ENCODE measurements around the gene TTC27.

TTC27 gene

DNA sequence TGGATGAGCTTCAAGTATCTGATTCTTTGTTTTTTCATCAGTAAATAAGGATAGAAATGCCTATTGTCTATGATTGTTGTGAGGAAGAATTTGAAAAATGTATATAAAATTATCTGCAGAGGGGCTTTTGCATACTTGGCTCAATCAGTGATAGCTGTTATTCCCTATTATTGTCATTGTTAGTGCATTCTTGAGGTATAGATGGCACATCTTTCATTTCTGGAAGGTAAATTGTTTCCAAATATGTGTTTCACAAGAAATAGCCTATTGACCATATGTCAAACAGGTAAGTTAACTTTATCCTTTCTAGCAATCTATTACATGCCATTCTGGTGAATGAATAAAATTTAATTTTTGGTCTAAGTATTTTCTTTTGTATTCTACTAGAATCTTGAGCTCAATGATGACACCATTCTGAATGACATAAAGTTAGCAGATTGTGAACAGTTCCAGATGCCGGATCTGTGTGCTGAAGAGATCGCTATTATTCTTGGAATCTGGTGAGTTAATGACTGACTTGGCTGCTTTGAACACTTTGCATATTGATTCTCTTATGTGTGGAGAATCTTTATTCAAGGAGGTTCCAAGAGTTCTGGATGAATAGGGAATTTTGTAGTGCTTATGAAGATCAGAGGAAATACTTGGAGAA, 44.2 kb downstream of the TTC27 start:
- DNase-seq = no peak

DNA sequence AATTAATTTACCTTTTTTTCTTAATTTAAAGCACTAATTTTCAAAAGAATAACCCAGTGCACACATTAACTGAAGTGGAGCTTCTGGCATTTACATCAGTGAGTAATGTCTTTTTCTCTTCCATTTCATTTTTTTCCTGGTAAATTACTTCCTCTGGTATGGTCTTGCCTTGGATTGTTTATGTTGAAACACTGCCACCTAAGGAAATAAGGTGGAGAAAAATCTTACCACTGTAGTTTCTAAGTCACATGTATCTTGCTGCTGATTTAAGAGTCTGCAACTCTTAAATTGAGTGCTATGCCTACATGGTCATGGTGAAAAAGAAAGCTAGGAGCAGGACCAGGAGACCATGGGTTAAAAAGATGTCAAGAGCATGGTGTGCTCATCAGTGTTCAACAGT, 51.0 kb downstream of the TTC27 start:
- DNase-seq = no peak

DNA sequence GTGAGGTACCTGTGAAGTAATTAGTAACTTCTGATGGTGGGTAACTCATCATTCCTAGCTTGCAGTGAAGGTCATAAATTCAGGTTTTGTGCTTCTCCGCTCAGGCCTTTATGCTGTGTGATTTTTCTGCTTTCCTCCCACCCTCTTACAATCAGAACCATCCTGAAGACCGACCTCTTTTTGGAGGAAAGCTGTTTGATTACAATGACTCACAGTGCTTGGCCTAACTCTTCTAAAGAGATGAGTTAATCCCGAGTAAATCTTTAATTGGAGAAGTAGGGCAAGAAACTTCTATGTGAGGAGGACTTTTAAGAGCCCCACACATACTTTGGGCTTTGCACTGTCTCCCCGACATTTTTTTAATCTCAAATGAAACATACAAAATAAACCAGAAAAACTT, 53.1 kb downstream of the TTC27 start:
- DNase-seq = no peak

DNA sequence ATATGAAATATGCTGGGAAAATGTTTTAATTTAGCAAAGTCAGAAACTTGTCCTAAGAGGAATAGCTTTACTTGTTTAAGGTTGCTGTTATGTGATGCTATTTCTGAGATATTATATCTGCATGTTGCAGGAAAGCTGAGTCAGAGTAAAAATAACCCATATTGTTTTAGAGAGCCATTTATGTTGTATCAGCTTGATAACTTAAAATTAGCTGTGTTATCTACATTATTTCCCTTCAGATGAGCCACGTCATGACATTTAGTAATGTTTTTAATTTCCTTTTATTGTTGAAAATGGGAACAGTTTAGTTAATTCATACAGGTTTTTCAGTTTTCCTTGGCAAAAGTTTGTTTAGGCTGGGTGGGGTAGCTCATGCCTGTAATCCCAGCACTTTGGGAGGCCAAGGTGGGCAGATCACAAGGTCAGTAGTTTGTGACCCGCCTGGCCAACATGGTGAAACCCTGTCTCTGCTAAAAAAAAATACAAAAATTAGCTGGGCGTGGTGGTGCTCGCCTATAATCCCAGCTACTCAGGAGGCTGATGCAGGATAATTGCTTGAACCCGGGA, 55.8 kb downstream of the TTC27 start:
- no peak for DNase-seq

DNA sequence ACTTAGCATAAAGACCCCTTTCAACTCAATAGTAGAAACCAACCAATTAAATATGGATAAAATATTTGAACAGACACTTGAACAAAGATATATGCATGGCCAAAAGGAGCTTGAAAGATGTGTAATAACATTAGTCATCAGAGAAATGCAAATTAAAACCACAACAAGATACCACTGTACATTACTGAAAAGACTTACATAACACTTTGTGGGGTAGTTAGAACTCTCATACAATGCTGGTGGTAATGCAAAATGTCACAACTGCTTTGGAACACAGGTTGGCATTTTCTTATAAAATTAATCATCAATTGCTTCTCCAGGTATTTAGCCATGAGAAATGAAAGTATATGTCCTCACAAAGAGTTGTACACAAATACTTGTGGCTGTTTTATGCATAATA, 60.7 kb downstream of the TTC27 start:
- no peak for DNase-seq

DNA sequence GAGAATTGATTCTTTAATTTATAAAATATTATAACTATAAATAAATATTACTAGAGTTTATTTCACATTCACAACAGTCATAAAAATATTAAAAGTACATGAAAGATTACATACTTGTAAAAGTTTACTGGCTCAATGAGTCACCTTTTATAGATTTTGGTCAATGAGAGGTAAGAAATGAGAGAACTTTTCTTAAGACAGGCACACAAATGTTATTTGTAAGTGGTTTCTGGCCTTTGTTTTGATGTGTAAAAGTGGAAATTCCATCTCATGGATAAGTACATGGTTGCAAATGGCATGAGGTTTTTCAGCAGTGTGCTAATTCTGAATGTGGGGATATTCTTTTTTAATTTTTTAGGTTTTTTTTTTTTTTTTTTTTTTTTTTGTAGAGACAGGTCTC, 63.8 kb downstream of the TTC27 start:
- no peak for DNase-seq

DNA sequence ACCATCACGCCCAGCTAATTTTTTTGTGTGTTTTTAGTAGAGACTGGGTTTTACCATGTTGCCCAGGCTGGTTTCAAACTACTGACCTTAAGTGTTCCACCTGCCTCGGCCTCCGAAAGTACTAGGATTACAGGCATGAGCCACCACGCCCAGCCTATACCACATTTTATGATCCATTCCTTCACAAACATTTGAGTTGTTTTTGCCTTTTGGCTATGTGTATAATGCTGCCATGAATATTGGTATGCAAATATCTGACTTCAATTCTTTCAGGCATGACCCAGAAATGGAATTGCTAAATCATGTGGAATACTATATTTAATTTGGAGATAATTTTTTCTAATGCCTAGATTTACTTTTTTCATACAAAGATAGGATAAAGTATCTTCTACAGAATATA, 68.6 kb downstream of the TTC27 start:
- DNase-seq = no peak

DNA sequence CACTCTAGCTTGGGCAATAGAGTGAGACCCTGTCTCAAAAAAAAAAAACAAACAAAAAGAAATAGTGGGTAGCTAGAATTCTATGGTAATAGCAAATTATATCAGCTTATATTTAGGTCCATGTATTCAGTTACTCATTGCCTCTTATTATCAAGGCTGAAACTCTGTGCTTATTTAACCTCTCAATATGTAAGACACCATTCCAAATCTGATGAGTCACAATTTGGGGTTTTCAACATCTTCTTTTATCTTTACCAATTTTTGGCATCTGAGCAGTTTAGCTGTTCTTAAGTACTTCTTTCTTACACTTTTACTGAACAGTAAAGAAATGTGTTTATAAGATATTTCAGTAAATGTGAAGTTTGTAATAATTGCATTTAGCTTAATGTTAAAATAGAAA, 69.3 kb downstream of the TTC27 start:
- DNase-seq = no peak

DNA sequence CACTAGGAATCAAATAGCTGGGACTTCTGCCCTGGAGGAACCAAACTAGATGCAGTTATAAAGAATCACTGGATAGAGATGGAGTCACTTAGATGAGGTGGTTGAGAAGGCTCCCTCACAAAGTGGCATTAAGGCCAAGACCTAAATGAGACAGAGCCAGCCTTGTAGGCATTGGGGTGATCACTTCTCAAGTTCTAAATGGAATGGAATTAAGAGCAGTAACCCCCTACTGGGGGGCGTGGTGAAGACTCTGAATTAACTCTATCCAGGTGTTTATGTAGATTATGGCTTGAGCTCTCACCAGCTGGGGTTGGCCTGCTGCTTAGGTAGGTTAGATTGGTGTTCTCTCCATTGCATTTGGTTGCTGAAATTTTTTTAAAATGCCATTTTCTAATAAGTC, 71.3 kb downstream of the TTC27 start:
- no peak for DNase-seq

DNA sequence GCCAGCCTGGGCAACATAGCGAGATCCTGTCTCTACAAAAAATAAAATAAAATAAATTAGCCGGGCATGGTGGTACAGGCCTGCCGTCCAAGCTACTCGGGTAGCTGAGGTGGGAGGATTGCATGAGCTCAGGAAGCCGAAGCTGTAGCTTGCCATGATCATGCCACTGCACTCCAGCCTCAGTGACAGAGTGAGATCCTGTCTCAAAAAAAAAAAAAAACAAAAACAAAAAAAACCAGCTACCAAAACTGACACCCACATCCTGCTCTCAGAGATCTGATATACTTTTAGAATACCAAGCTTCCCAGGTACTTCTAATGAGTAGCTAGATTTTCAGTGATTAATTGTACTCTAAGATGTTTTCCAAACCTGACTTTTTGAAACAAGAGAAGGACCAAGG, 74.0 kb downstream of the TTC27 start:
- peak in 1 of 5 donors; percentile 34 for DNase-seq

DNA sequence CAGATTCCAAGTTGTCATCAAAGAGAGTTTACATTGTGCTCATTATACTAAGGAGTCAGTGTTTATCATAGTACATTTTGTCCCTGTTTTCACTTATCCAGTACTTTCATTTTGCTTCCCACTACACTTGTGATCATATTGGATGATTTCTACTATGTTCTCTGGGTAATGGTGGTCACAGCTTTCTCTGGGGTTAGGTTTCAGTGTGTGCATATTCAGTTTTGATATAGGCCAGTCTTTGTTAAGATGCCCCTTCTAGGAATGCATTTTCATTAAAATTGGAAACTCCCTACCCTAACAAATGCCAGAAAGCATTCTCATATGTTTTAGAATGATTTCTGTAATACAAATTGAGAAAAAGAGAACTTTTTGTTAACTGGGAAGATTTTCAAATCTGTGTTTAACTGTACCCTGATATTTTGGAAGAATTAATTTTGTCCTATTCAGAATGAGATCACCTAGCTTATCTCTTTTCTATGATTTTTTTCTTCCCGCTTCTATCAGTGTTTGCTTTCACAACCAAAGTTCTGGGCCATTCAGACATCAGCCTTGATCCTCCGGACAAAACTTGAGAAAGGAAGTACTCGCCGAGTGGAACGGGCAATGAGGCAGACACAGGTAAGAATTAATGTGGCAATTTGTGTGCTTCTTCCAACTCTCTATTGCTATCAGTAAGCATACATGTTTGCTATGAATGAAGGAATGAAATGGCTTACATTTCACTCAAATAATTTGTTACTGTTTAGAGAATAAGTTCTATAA, 74.6 kb downstream of the TTC27 start:
- DNase-seq = no peak

DNA sequence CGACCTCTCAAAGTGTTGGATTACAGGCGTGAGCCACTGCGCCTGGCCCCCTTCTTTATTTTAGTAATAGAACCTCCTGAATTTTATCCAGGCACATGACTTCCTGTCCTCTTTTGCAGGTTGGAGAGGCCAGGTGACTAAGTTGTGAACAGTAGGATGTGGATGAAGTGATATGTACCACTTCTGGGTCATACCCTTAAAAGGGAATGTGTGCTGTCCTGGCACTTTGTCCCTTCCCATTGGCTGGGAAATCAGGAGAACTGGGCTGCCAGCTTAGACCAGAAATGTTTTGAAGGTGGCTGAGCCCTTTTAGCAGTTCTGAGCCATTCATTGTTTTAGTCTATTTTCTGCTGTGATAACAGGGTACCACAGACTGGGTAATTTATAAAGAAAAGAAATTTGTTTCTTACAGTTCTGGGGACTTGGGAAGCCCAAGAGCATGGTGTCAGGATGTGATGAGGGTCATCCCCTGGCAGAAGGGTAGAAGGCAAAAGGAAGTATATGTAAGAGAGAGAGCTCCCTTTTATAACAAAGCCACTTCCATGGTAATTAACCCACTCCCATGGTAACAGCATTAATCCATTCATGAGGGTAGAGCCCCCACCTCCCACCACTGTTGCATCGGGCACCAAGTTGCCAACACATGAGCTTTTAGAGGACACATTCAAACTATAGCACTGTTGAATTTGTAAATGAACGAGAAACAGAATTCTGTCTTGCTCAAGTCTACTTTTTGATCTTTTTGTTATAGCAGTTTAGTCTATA, 79.1 kb downstream of the TTC27 start:
- DNase-seq = no peak

DNA sequence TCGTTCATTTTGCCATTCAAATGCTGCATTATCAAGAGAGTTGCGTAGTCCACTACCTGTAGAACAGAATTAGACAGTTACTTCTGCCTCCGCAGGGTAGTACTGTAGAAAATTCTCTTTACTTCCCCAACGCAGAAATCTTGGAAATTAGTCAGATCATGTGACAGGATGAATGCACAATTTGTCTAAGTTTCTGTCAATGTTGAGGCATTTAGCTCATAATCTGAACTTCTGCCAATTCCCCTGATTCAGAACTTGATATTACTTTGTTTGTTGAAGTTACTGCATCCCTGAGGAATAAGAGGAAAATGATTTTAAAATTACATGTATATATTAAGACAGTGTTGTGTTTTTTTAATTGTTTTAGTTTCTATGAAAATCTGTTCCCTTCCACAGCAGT, 83.4 kb downstream of the TTC27 start:
- DNase-seq = no peak

DNA sequence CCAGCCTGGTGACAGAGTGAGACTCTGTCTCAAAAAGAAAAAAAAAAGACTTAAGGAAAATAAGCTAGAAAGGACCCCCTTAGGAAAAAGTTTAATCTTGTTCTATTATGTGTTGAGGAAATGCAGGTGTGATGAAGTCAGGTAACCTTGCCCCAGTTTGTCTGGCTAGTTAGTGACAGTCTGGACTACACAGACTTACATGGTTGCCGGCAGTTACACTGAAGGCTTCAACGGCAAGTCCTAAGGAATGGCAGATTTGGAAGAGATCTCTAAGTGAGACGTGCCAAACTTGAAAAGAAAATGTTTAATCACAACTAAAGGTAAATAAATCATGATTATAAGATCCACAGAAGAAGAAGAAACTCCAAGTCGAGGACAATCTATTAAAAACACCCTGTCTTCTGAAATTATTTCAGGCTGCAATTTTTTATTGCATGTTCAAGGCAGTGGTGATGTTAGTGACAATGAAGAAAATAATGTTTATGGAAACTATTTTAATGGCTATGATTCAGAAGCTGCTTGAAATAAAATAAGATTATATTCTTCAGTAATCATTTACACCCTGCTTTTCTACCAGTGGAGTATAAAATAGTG, 84.2 kb downstream of the TTC27 start:
- DNase-seq = no peak

DNA sequence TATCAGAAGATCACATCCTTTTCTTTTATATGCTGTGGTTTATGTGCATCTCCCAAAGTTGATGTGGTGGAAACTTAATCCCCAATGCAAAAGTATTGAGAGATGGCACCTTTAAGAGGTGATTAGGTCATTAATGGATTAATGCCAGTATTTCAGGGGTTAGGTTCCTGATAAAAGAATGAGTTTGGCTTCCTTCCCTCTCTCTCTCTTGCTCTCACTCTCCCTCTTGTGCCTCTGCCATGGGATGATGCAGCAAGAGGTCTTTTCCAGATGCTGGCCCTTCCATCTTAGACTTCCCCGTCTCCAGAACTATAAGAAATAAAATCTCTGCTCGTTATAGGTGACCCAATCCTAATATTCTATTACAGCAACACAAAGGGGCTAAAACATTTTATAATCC, 85.0 kb downstream of the TTC27 start:
- no peak for DNase-seq

DNA sequence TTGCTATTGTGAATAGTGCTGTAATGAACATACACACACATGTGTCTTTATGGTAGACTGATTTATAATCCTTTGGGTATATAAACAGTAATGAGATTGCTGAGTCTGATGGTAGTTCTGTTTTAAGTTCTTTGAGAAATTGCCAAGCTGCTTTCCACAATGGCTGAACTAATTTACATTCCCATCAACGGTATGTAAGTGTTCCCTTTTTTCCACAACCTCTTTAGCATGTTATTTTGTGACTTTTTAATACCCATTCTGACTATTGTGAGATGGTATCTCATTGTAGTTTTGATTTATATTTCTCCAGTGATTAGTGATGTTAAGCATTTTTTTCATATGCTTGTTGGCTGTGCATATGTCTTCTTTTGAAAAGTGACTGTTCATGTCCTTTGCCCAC, 86.7 kb downstream of the TTC27 start:
- DNase-seq = no peak

DNA sequence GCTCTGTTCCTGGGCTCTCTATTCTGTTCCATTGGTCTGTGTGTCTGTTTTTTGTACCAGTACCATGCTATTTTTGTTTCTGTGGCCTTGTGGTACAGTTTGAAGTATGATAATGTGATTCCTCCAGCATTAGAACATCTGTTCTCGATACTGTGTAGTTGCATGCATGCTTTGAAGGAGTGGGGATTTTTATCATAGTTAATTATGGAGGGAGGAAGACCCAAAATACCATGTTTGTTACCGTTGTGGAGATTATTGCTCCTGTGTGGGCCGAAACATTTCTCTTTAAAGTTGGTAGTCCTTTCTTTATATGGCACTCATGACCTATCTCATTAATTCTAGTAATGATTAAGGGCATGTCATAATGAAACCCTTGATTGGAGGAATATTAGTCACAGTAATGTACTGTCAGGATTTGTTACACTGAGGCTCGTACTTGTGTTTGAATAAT, 87.6 kb downstream of the TTC27 start:
- DNase-seq = peak in 1 of 5 donors; percentile 7

DNA sequence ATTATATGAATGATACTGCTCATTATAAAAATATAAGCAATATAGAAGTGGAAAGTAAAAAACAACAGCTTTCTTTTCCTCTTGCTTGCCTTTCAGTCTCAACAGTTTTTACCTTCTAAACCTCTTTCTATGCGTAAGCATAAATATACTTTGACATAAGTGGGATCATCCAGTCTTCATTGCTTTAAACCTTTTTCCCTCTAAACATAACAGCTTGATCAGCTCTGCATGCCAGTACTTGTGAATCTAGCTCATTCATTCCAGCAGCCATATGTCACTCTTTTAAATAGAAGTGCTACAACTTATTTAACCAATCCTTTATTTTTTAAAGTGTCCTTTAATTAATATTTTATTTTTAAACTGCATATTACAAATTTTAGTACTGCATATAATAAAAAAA, 88.1 kb downstream of the TTC27 start:
- no peak for DNase-seq

DNA sequence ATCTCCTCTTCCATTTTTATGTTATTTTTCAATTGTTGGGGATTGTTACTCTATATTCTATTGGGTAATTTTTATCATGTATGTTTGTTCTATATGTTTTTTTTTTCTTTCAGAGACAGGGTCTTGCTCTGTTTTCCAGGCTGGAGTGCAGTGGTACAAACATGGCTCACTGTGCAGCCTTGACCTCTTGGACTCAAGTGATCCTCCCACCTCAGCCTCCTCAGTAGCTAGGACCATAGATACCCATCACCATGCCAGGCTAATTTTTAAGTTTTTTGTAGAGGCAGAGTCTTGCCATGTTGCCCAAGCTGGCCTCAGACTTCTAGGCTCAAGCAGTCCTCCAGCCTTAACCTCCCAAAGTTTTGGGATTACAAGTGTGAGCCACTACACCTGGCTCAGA, 88.7 kb downstream of the TTC27 start:
- DNase-seq = no peak

DNA sequence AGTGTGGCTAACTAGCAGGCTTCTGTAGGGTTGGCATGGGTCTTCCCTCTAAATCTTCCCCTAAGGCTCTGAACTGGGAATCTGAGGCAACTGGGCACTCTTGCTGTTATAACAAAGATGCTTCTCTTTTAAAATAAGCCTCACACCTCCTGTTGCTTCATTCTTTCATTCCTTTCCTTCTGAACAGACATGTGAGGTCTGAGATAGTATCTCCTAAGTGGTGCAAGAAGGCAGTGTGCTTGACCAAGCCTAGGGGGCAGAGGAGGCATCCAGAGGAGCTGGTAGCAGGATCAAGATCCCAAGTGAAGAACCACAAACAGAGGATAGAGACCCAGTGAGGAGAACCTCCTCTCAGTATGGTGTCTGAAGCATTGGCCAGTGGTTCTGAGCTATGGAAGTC, 90.9 kb downstream of the TTC27 start:
- DNase-seq = no peak

DNA sequence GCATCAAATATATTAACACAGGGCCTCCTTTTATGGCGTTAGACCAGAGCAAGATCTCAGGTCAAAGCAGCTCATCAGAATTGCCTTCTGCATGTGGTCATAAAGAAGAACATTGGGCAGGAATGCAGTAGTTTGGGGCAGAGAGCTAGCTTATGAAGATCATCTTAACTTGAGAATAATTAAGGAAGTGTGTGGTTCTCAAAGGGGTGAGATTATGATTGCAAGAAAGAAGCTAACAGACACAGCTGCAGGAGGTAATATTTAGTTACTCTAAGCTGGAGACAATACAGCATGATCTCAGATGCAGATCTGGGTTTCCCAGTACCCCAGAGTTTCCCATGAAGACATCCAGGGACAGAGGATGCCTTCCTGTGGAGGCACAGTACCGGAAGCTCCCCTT, 91.6 kb downstream of the TTC27 start:
- no peak for DNase-seq

DNA sequence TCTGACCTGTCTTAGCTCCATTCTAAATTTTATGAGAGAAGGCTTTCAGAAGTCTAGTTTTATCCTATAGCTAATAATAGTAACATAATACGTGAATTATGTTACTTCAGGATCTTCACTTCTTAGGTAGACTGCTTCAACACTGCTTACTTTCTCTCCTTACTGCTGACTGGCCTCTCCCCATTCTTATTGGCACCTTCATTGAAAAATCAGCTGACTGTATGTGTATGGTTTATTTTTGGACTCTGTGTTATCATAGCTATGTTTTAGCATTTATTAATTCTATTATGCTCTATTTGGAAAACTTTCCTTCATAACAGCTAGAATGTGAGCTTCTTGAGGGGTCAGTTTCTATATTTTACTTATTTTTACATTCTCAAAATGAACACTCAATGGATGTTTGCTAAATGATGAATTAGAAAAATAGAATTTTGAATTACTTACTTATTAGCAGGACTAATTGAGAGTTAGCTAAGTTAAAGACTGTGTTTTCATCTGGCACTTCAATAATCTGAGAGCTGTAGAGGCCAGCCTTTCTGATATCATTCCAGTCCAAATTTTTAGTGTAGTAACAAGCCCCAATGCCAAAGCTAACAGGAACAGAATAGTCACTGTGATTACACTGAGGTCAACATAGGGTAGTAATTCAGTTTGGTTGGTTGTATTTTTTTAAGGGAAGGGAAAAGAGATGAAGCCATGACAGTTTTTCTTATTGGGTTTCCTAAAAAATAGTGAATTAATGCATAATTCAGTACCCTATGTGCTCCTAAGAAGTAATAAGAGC, 92.3 kb downstream of the TTC27 start:
- DNase-seq = no peak
